Endodermal cell (in vitro differentiated cells): ENCODE data around the gene GOLGA6A. TPM values are rescaled to one million over a fixed set of nuclear protein-coding genes. Genes with fewer than 3 reads are reported as not detected.

Experiments
- DNase-seq: peaks from one replicate; pipeline ENCODE4 v3.0.0-alpha.2; 2017
- H3K27ac ChIP-seq: 2 replicates; pipeline ENCODE4 v1.5.1; 2013; ENCODE audit warnings: mild to moderate bottlenecking, low read depth, low read length, moderate library complexity
- H3K27me3 ChIP-seq: 2 replicates; pipeline ENCODE4 v1.6.1; 2013; ENCODE audit warnings: mild to moderate bottlenecking, low read length, moderate library complexity; ENCODE audit not compliant: insufficient read depth, control insufficient read depth, poor library complexity, severe bottlenecking
- H3K36me3 ChIP-seq: 2 replicates; pipeline ENCODE4 v1.7.0; 2013; ENCODE audit warnings: mild to moderate bottlenecking, low read length, moderate library complexity; ENCODE audit not compliant: control insufficient read depth, insufficient read depth
- H3K4me1 ChIP-seq: one replicate; pipeline ENCODE4 v1.7.0; 2013; ENCODE audit warnings: low read length; ENCODE audit not compliant: control insufficient read depth, insufficient read depth
- H3K4me3 ChIP-seq: 2 replicates; pipeline ENCODE4 v1.5.1; 2013; ENCODE audit warnings: mild to moderate bottlenecking, low read length, moderate library complexity
- H3K9ac ChIP-seq: 2 replicates; pipeline ENCODE4 v1.6.1; 2013; ENCODE audit warnings: mild to moderate bottlenecking, low read length, moderate library complexity; ENCODE audit not compliant: poor library complexity, severe bottlenecking; ENCODE audit errors: extremely low read depth
- H3K9me3 ChIP-seq: 2 replicates; pipeline ENCODE4 v1.6.1; 2013; ENCODE audit warnings: mild to moderate bottlenecking, low read length, moderate library complexity; ENCODE audit not compliant: control insufficient read depth
- H3K27ac Mint-ChIP-seq: 2 replicates; pipeline ENCODE4 v1.8.0; 2020; ENCODE audit warnings: mixed read lengths
- H3K27me3 Mint-ChIP-seq: 2 replicates; pipeline ENCODE4 v1.8.0; 2021; ENCODE audit warnings: mild to moderate bottlenecking, mixed read lengths; ENCODE audit not compliant: insufficient read depth
- H3K36me3 Mint-ChIP-seq: 2 replicates; pipeline ENCODE4 v1.8.0; 2020; ENCODE audit warnings: low read depth, mixed read lengths
- H3K4me1 Mint-ChIP-seq: 2 replicates; pipeline ENCODE4 v1.8.0; 2020; ENCODE audit warnings: mixed read lengths
- H3K4me3 Mint-ChIP-seq: 2 replicates; pipeline ENCODE4 v1.8.0; 2020; ENCODE audit warnings: mild to moderate bottlenecking, moderate library complexity, mixed read lengths
- H3K9me3 Mint-ChIP-seq: 2 replicates; pipeline ENCODE4 v1.8.0; 2020; ENCODE audit warnings: mild to moderate bottlenecking, mixed read lengths
- WGBS, 2 experiments: methylation state at CpG; one replicate each; pipeline versions ENCODE4 v1.1.5 to v1.1.7; 2013; ENCODE audit warnings: missing lambda C conversion rate in 2 of 2, mixed read lengths in 1 of 2; ENCODE audit not compliant: insufficient coverage in 1 of 2, insufficient read length in 1 of 2; 5-methylcytosine and 5-hydroxymethylcytosine counted together
- total RNA-seq, 2 donors: library from RNA; stranded (reverse); fragmentation: NEBNext Ultra II Directional in 1 of 2; extraction: Animal tissue kit (Norgen Biotek cat#: 25700) in 1 of 2; gene quantifications; 2 replicates in 1 of 2; 3 replicates in 1 of 2; pipeline ENCODE4 v1.2.1, GENCODE V29; 2021
- TF ChIP-seq, protein P1 (sequence below): fragments of 200-600 bp; sonication (generic); conservative IDR thresholded peaks from 2 replicates; pipeline ENCODE4 v1.5.0; 2021; ENCODE audit warnings: antibody characterized with exemption, mild to moderate bottlenecking

GOLGA6A gene
- total RNA-seq, 2 donors from 2014 or later: 0.75 to 0.86 TPM

DNA sequence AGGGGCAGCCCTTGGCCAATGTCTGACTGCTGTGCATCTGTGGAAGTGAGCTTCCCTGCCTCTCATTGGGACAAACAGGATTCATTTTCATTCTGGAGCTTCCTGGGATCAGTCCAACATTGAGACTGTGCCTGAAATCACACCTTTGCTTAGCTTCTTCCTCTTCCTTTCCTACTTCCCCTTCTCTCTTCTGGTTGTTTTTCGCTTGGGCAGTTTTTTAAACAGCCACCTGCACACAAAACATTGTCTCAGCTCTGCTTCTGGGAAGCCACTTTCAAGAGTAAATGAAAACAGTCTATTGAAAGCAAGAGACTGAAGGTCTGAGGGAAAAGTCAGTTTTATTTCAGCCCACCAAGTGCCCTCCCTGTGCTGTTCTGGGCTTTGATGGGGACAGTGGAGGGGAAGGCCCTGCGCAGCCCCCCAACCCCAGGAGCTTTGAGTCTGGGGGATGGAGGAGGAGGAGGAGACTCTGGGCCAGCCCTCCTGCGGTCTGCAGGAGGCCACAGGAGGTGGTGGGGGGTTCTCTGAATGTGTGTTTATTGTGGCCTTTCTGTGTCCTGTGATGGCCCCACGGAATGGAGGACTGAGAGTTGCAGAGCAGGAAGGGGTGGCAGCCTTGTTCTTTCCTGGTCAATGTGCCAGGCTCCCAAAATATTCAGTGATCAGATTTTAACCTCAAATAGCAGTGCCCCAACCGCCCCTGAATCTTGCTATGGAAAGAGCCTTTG is 40.2 kb upstream of the GOLGA6A start:
- H3K27ac Mint-ChIP-seq: peak overlapping the region; percentile 68
- peaks cover 2% of the 10 kb centered on the region for H3K36me3 Mint-ChIP-seq
- WGBS, 2 experiments: 53 to 57% methylated on average over 3 to 5 of the region's 5 CpGs
- H3K4me1 Mint-ChIP-seq: peaks cover 26% of the 10 kb centered on the region
- Histone ChIP-seq H3K36me3 (no peaks in the 10 kb centered on the region), H3K27ac (no peak overlapping the region), H3K4me1 (peaks cover 12% of the 10 kb centered on the region), H3K4me3 (no peak overlapping the region), H3K27me3 (peaks cover 17% of the 10 kb centered on the region), H3K9ac (no peak overlapping the region), H3K9me3 (no peaks in the 10 kb centered on the region)
- DNase-seq: no peak
- peaks cover 9% of the 10 kb centered on the region for H3K9me3 Mint-ChIP-seq
- TF ChIP-seq, protein P1, sequence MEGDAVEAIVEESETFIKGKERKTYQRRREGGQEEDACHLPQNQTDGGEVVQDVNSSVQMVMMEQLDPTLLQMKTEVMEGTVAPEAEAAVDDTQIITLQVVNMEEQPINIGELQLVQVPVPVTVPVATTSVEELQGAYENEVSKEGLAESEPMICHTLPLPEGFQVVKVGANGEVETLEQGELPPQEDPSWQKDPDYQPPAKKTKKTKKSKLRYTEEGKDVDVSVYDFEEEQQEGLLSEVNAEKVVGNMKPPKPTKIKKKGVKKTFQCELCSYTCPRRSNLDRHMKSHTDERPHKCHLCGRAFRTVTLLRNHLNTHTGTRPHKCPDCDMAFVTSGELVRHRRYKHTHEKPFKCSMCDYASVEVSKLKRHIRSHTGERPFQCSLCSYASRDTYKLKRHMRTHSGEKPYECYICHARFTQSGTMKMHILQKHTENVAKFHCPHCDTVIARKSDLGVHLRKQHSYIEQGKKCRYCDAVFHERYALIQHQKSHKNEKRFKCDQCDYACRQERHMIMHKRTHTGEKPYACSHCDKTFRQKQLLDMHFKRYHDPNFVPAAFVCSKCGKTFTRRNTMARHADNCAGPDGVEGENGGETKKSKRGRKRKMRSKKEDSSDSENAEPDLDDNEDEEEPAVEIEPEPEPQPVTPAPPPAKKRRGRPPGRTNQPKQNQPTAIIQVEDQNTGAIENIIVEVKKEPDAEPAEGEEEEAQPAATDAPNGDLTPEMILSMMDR: no peak
- peaks cover 32% of the 10 kb centered on the region for H3K27me3 Mint-ChIP-seq
- no peak overlapping the region for H3K4me3 Mint-ChIP-seq

DNA sequence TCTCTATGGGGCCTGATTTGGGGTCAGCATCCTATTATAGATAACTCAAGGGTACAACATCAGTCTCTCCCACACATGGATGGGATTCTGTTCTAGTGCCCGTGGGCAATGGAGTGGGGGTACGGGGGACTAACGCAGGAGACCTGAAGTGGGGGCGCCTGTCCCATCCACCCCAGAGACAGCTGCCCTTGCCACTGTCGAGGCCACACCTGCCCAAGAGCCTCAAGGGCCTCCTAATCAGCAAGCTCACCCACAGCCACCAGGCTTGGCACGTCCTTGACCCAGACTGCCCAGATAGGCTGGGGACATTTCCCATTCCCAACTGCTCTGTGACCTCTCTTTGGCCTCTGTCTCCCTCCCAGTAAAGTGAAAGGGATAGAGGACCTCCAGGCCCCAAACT is 39.5 kb upstream of the GOLGA6A start:
- peaks cover 26% of the 10 kb centered on the region for H3K4me1 Mint-ChIP-seq
- no peaks in the 10 kb centered on the region for H3K9me3 ChIP-seq
- H3K27ac ChIP-seq: no peak overlapping the region
- peaks cover 12% of the 10 kb centered on the region for H3K4me1 ChIP-seq
- DNase-seq: peak; percentile 37
- peaks cover 2% of the 10 kb centered on the region for H3K36me3 Mint-ChIP-seq
- H3K9me3 Mint-ChIP-seq: peaks cover 10% of the 10 kb centered on the region
- 96% methylated on average over 6 of the region's 6 CpGs; no CpG with 5 or more reads in 1 of the 2 experiments for WGBS, 2 experiments
- no peak overlapping the region for H3K9ac ChIP-seq
- H3K27me3 Mint-ChIP-seq: peaks cover 25% of the 10 kb centered on the region
- TF ChIP-seq, protein P1: no peak
- H3K4me3 ChIP-seq: no peak overlapping the region
- H3K4me3 Mint-ChIP-seq: no peak overlapping the region
- no peaks in the 10 kb centered on the region for H3K36me3 ChIP-seq
- H3K27me3 ChIP-seq: peaks cover 10% of the 10 kb centered on the region
- no peak overlapping the region for H3K27ac Mint-ChIP-seq

DNA sequence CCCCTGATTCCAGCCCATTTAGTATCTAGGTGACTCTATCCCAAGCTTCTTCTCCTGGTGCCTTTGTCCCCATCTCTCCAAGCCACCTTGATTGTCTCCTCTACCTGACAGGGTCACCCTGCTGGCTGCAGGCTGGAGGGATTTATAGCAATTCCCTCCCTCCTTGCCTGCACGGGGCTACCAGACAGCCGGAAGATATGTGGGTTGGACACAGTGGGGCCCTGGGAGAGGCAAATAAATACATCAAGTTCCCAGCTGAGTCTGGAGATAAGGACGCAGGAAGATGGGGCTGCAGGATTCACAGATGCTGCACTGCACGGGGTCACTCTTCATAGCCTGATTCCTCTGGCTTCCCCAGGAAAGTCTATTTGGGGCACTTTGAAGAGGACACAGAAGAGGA is 38.7 kb upstream of the GOLGA6A start:
- peaks cover 2% of the 10 kb centered on the region for H3K36me3 Mint-ChIP-seq
- peaks cover 26% of the 10 kb centered on the region for H3K4me1 Mint-ChIP-seq
- no peaks in the 10 kb centered on the region for H3K36me3 ChIP-seq
- no peak overlapping the region for H3K27ac Mint-ChIP-seq
- peaks cover 12% of the 10 kb centered on the region for H3K4me1 ChIP-seq
- WGBS, 2 experiments: 77% methylated on average over 2 to 4 of the region's 4 CpGs
- DNase-seq: peak; percentile 40
- peaks cover 17% of the 10 kb centered on the region for H3K27me3 Mint-ChIP-seq
- no peaks in the 10 kb centered on the region for H3K9me3 ChIP-seq
- no peak overlapping the region for H3K4me3 Mint-ChIP-seq
- H3K9ac ChIP-seq: no peak overlapping the region
- H3K27ac ChIP-seq: no peak overlapping the region
- TF ChIP-seq, protein P1: no peak
- no peak overlapping the region for H3K4me3 ChIP-seq
- peaks cover 10% of the 10 kb centered on the region for H3K9me3 Mint-ChIP-seq
- peaks cover 2% of the 10 kb centered on the region for H3K27me3 ChIP-seq
